GM19025 (cell line): ENCODE results near the gene ZBTB7C.

ENCODE experiments used
- ATAC-seq: cut with Tn5 transposase; IDR thresholded peaks from one replicate; pipeline ENCODE4 v1.9.1; 2021; ENCODE audit warnings: mild to moderate bottlenecking, low read depth, moderate library complexity; ENCODE audit not compliant: unreplicated experiment

ZBTB7C gene

DNA sequence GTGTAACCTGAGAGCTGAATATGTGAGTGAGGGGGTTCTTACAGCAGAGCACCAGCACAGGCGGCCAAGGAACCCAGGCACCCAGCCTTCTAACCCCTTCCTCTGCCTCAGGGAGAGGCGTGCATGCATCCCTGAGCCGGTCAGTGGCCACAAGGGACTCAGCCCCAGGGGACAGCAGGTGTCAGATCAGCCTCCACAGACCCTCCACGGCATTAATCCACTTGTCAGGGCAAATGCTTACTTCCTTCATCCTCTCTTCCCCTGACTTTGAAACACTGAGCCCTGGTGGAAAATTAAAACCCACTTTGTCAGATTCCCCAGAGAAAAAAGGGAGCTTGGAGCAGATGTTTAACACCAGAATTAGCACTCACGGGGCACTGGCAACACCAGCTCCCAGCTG, 418.2 kb downstream of the ZBTB7C start:
- ATAC-seq, result no peak

DNA sequence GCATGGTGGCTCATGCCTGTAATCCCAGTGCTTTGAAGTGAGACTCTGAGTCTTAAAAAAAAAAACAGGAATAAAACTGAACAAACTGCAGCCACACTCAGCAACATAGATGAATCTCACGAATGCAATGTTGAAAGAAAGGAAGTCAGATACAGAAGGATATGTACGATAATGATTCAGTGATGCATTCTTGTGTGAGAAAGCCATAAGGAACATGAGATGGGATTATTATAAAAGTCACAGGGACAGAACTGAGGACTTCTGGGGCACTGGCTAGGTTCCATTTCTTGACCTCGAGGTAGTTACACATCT, 421.8 kb downstream of the ZBTB7C start:
- no peak for ATAC-seq

DNA sequence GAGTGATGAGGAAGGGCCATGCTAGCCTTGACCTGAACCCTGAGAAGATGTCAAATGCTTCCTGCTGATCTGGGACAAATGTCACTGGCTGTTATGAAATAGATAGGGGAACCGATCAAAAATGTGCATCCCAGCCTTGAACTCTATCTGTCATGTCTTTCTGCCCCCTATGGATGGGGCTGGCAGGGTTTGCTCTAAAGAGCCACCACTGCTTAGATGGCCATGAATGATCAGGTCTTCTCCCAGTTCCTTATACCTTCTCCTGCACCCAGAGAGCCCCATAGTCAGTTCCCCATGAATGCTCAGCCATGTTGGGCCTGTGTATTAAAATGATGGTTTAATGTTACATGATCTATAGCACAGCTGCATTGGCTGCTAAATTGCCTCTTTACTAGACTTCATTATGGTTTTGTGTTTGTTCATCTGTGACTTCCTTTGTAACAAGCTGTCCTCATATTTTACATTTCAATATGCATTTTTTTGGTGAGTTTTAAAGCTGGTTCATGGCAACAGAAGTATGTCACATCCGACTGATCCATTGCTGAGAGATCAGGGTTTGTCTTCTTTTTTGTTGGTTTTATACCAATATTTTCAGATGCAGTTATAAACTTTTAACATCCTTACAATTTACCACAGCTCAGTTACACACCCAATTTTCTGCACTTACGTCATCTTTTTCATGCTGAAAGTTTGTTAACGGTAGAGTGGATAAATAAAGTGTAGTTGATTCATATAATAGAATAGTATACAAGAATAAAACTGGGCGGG, 422.4 kb downstream of the ZBTB7C start:
- no peak for ATAC-seq

DNA sequence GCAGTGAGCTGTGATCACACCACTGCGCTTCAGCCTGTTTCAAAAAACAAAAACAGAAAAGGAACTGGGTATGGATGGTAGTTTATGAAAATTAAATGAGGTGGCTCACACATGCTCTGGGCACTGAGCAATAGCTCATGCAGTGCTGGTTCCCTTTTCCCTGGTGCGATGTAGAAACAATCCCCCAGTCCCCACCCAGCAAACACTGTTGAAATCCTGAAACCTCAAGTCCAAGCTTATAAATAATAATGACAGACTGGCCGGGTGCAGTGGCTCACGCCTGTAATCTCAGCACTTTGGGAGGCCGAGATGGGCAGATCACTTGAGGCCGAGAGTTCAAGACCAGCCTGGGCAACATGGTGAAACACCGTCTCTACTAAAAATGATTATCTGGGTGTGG, 423.3 kb downstream of the ZBTB7C start:
- ATAC-seq, result no peak

DNA sequence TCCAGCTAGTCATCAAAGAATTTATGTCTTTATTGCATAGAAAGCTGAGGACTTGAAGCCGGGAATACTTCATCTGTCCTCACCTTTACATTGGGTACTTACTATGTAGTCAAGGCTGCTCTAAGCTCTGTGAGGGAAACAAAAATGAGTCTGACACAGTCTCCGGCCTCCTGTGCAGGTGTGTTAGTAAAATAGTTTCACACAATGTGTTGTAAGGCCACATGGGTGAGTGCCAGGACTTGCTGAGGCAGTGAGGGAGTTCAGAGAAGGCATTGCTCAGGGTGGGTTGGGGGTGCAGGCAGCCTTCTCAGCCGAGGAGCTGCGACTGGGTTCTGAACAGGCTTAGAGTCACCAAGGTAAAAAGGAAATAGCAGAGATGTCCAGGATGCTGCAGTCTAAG, 424.2 kb downstream of the ZBTB7C start:
- no peak for ATAC-seq

DNA sequence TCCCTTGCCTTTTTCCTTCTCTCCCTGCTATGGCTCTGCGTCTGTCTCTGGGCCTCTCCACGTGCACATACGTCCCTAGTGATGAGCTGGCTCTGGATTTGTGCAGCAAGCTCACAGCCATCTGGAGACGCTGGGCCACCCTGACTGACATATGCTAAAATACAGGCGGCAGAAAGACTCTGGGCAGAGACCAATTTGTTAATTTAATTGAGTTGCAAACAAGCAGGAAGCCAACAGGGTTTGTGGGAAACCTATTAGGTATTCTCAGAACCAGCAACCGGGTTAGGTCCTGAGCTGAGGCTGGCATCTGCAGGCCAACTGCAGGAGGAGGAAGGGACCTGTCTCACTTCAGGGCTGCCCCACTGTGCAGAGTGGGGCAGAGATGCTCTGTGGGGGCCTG, 425.2 kb downstream of the ZBTB7C start:
- ATAC-seq, result no peak

DNA sequence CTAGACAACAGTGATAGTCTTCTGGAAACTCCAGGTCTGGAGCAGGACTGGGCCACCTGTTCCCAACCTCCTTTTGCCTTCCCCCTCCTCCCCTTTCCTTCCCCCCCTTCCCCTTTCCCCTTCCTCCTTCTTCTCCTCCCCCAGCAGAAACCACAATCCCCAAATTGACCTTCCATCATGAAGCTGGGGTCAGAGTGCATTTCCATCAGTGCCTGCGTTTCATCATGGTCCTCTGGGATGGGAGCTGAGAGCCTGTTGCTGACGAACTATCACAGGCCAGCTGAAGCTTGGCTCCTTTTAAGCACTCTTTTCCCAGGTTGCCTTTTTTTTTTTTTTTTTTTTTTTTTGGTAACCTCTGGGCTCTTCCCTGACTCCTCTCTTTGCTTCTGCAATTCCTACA, 426.1 kb downstream of the ZBTB7C start:
- no peak for ATAC-seq

DNA sequence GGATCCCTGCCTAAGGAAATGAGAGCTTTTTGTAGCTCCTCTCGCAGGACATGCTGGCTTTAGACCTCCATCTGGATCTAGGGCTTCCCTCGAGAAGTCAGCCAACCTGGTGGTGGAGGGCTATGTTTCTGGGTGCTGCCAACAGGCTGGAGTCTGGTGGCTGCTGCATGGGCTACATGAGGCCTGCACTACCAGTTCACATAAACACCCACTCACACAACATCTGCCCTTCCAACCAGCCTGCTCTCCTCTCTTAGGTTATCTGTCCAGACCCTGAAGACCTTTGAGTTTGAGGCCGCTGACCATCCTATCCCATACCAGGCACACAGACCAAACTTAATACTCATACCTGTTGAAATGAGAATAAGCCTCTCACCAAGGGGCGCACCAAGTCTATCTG, 427.4 kb downstream of the ZBTB7C start:
- ATAC-seq, result no peak

DNA sequence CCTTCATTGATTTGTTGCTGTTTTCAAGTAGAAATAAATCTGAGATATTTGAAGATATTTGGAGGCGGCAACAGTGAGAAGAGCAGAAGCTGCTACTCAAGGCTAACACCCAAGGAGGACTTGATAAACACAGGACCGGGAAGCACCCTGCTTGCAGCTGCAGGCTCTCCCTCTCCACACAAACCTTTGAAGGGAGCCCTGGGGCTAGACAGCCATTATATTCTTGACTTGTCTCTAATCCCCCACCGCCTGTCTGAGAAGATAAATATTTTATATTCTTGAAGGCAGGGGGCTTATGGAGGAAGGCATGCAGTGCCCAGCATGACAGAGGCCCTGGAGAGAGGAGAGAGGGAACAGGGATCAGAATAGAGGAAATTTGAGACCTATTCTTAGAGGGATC, 427.9 kb downstream of the ZBTB7C start:
- ATAC-seq, result no peak

DNA sequence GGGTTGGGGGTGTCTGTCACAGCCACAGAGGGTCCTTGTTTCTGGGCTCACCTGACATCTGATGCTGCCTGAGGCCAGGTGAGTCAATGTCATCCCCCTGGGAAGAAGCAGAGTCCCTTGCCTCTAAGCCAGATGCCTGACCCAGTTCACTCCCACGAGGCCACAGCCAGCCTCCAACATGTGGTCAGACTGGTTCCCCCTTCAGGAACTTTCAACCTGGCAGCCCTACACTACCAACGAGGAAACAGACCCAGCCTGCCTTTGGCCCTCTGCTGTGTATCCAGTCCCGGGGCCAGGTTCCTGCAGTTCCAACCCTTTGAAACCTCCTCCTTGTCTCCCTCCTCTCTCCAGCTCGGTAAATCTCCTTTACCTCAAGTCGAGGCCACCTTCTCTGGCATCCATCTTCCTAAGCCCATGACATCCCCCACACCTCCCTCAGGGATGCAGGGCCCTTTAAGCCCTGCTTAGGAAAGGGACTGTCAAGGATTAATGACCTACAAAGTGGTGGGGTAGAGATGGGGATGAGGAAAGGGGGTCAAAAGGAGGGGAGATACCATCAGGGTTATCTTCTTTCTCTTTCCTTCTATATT, 429.5 kb downstream of the ZBTB7C start:
- no peak for ATAC-seq

DNA sequence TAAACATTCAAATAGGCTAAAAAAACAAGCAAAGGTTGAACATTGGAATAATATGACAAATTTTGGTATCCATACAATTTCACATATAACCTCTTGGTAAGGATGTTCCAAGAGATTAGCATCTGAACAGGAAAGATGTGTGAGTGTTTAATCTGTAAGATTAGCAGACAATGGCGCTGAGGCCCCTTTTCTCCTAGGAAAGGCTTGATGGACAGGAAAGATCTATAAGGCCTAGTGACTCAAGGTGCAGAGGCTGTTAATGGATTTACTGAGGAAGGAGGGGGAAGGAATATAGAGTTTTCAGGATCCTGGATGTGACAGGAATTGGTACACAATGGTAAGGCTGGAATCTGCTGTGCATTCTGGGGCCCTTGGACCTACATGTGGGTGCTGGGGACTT, 430.6 kb downstream of the ZBTB7C start:
- ATAC-seq, result no peak

DNA sequence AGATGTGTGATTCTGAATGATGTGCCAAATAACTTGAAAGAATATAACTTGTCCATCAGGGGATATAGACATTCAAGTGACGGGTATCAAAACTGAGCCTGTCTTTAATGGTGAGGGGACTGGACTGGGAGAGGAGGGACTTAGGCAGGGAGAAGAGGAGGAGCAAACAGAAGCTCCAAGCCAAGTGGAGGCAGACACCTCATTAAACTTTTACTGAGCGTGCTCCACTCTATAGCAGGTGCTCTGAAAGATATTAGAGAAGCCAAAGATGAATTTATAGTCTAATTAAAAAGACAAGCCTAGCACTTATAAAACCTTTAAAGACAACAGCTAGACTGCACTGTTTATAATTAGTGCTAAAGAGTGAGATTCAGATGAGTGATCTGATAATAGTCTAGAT, 431.0 kb downstream of the ZBTB7C start:
- no peak for ATAC-seq
